HepG2 (cell line): Measurements from ENCODE around the gene CDYL. TPM values are rescaled to one million over a fixed set of nuclear protein-coding genes. Genes with fewer than 3 reads are reported as not detected.

ENCODE experiments used
- AKNA ChIP-seq: sonication (generic); formaldehyde crosslinking; IDR thresholded peaks from 2 replicates; pipeline ENCODE4 v1.4.0; 2020; ENCODE audit warnings: missing genetic modification reagents, borderline replicate concordance
- CBX2 ChIP-seq, 2 experiments: fragments of 200-600 bp in 1 of 2; sonication (generic); formaldehyde crosslinking in 1 of 2; IDR thresholded peaks; 2 replicates each; pipeline versions ENCODE4 v1.7.0 to v1.8.1; 2018 to 2022; ENCODE audit warnings: low read depth in 2 of 2, low read length in 1 of 2, mild to moderate bottlenecking in 1 of 2, missing genetic modification reagents in 1 of 2
- CC2D1A ChIP-seq: sonication (generic); formaldehyde crosslinking; IDR thresholded peaks from 2 replicates; pipeline ENCODE4 v1.8.1; 2023; ENCODE audit warnings: mild to moderate bottlenecking, missing genetic modification reagents
- GATAD1 ChIP-seq: IDR thresholded peaks from 2 replicates; pipeline ENCODE4 v1.6.1; 2016; ENCODE audit warnings: missing genetic modification reagents, missing compliant biosample characterization
- HNF1B ChIP-seq: sonication (generic); formaldehyde crosslinking; IDR thresholded peaks from 2 replicates; pipeline ENCODE4 v1.5.1; 2020; ENCODE audit warnings: mild to moderate bottlenecking, moderate library complexity, missing genetic modification reagents
- HNF4A ChIP-seq: sonication (generic); formaldehyde crosslinking; IDR thresholded peaks from 2 replicates; pipeline ENCODE4 v1.4.0; 2020; ENCODE audit warnings: missing genetic modification reagents
- NFATC3 ChIP-seq: sonication (generic); formaldehyde crosslinking; IDR thresholded peaks from 2 replicates; pipeline ENCODE4 v1.5.1; 2020; ENCODE audit warnings: mild to moderate bottlenecking, missing genetic modification reagents
- NFRKB ChIP-seq: fragments of 450-650 bp; IDR thresholded peaks from 2 replicates; pipeline ENCODE4 v1.6.1; 2017
- NKX3-1 ChIP-seq: sonication (generic); formaldehyde crosslinking; IDR thresholded peaks from 2 replicates; pipeline ENCODE4 v1.5.0; 2020; ENCODE audit warnings: missing genetic modification reagents
- RELA ChIP-seq: sonication (generic); formaldehyde crosslinking; IDR thresholded peaks from 2 replicates; pipeline ENCODE4 v1.4.0; 2020; ENCODE audit warnings: missing genetic modification reagents
- STAG1 ChIP-seq: sonication (generic); formaldehyde crosslinking; IDR thresholded peaks from 2 replicates; pipeline ENCODE4 v1.4.0; 2020; ENCODE audit warnings: missing genetic modification reagents
- SUZ12 ChIP-seq: fragments of 150-350 bp; IDR thresholded peaks from 2 replicates; pipeline ENCODE4 v1.6.1; 2014; ENCODE audit warnings: low read depth, low read length
- ZBTB7B ChIP-seq: sonication (generic); formaldehyde crosslinking; IDR thresholded peaks from 2 replicates; pipeline ENCODE4 v1.4.0; 2020; ENCODE audit warnings: missing genetic modification reagents
- ZEB1 ChIP-seq: IDR thresholded peaks from 2 replicates; pipeline ENCODE4 v1.6.1; 2012; ENCODE audit warnings: mild to moderate bottlenecking, low read depth, inconsistent platforms; ENCODE audit not compliant: insufficient replicate concordance
- ZNF451 ChIP-seq: sonication (generic); formaldehyde crosslinking; IDR thresholded peaks from 2 replicates; pipeline ENCODE4 v1.5.0; 2020; ENCODE audit warnings: mild to moderate bottlenecking, missing genetic modification reagents
- ZNF484 ChIP-seq: sonication (generic); formaldehyde crosslinking; IDR thresholded peaks from 2 replicates; pipeline ENCODE4 v1.5.1; 2020; ENCODE audit warnings: mild to moderate bottlenecking, low read depth, missing genetic modification reagents, borderline replicate concordance
- ZNF512 ChIP-seq: sonication (generic); formaldehyde crosslinking; IDR thresholded peaks from 2 replicates; pipeline ENCODE4 v1.4.0; 2020; ENCODE audit warnings: mild to moderate bottlenecking, missing genetic modification reagents
- ZNF619 ChIP-seq: sonication (generic); formaldehyde crosslinking; IDR thresholded peaks from 2 replicates; pipeline ENCODE4 v1.4.0; 2020; ENCODE audit warnings: mild to moderate bottlenecking, missing genetic modification reagents
- ZNF768 ChIP-seq: sonication (generic); formaldehyde crosslinking; IDR thresholded peaks from 2 replicates; pipeline ENCODE4 v1.4.0; 2020; ENCODE audit warnings: missing genetic modification reagents
- polyA plus RNA-seq, 8 experiments: library from polyadenylated mRNA; depleted of rRNA in 3 of 8; stranded (reverse) in 7 of 8; unstranded in 1 of 8; fragments of >200 nt; fragmentation: Illumina TruSeq in 4 of 8; extraction: Trizol in 4 of 8; gene quantifications; 2 replicates each; pipeline versions ENCODE4 v1.2.1 to v1.2.3, GENCODE V29; 2011 to 2016; ENCODE audit warnings: low read depth in 4 of 8, missing spikeins in 1 of 8, mixed read lengths in 1 of 8; ENCODE audit not compliant: insufficient read depth in 1 of 8
- total RNA-seq, 5 experiments: library from RNA; depleted of rRNA; stranded (reverse); fragments of >200 nt; fragmentation: Illumina TruSeq; extraction: Trizol; gene quantifications; 2 replicates each; pipeline ENCODE4 v1.2.3, GENCODE V29; 2016; ENCODE audit warnings: low read depth in 1 of 5
- TF ChIP-seq, protein P1 (sequence below): sonication (generic); formaldehyde crosslinking; IDR thresholded peaks from 2 replicates; pipeline ENCODE4 v1.5.0; 2020; ENCODE audit warnings: mild to moderate bottlenecking, low read depth, missing genetic modification reagents, borderline replicate concordance

CDYL gene
- total and polyA plus RNA-seq, 2 of the 13 experiments (the other 11 are each of a cell fraction or from before 2014, with no cell fraction given), result 22.8 to 105 TPM

- TF ChIP-seq CBX2 (IDR thresholded peaks at IDR 0.05; ENCODE audit: low read depth, low read length) (no peak), CBX2 (CRISPR knock-in tag; IDR thresholded peaks at IDR 0.05; ENCODE audit: low read depth) (no peak), ZNF512 (CRISPR knock-in tag) (no peak), STAG1 (no peak), ZNF619 (CRISPR knock-in tag) (no peak), ZNF484 (CRISPR knock-in tag) (no peak), NKX3-1 (CRISPR knock-in tag) (no peak), AKNA (no peak), CC2D1A (CRISPR knock-in tag) (no peak), HNF4A (CRISPR knock-in tag) (no peak), NFRKB (no peak), SUZ12 (no peak), RELA (CRISPR knock-in tag) (no peak), GATAD1 (CRISPR knock-in tag) (no peak), ZEB1 (no peak), ZBTB7B (CRISPR knock-in tag) (no peak), ZNF451 (CRISPR knock-in tag) (no peak), HNF1B (CRISPR knock-in tag) (no peak), NFATC3 (CRISPR knock-in tag) (no peak), ZNF768 (0 out of 2 replicates have a peak, but pooled peaks have one; percentile 21)
- TF ChIP-seq, protein P1, sequence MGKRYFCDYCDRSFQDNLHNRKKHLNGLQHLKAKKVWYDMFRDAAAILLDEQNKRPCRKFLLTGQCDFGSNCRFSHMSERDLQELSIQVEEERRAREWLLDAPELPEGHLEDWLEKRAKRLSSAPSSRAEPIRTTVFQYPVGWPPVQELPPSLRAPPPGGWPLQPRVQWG (CRISPR knock-in tag), result no peak
Measured at GRCh38 chr6:4776493-4777393, 539 bp downstream of the CDYL start (continued).
